ENCODE results near the gene CEBPG. TPM values are rescaled to one million over a fixed set of nuclear protein-coding genes. Genes with fewer than 3 reads are reported as not detected.

Gene CEBPG
- total RNA-seq, 1 donor from 2014 or later = 75.1 TPM

DNA sequence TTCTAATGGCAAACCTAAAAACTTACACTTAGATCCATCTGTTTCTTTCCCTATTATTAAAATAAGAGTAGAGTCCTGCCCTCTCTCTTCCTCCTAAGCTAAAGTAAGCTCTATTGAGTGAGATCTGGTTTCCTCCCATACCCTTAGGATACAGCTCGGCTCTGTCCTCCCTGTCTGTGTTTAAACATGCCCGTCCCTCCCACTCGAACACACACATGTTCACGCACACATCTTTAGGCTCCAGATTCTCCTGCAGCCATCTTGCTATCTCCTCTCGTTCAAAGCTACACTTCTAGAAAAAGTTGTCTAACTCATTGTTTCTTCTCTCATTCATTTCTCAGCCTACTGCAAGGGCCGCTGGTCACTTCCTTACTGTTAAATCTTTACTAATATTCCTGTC is 15.1 kb upstream of the CEBPG start:
- Mint-ChIP-seq H3K9me3 (ENCODE audit: unreplicated experiment) (peaks cover 4% of the 10 kb centered on the region), H3K4me1 (ENCODE audit: low read depth, unreplicated experiment) (no peaks in the 10 kb centered on the region), H3K4me3 (ENCODE audit: unreplicated experiment) (no peak overlapping the region), H3K36me3 (ENCODE audit: unreplicated experiment) (peaks cover 6% of the 10 kb centered on the region), H3K27ac (ENCODE audit: unreplicated experiment) (no peak overlapping the region), H3K27me3 (ENCODE audit: unreplicated experiment) (no peaks in the 10 kb centered on the region)
- DNase-seq = no peak
- TF ChIP-seq, protein P1, sequence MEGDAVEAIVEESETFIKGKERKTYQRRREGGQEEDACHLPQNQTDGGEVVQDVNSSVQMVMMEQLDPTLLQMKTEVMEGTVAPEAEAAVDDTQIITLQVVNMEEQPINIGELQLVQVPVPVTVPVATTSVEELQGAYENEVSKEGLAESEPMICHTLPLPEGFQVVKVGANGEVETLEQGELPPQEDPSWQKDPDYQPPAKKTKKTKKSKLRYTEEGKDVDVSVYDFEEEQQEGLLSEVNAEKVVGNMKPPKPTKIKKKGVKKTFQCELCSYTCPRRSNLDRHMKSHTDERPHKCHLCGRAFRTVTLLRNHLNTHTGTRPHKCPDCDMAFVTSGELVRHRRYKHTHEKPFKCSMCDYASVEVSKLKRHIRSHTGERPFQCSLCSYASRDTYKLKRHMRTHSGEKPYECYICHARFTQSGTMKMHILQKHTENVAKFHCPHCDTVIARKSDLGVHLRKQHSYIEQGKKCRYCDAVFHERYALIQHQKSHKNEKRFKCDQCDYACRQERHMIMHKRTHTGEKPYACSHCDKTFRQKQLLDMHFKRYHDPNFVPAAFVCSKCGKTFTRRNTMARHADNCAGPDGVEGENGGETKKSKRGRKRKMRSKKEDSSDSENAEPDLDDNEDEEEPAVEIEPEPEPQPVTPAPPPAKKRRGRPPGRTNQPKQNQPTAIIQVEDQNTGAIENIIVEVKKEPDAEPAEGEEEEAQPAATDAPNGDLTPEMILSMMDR (IDR thresholded peaks at IDR 0.05; ENCODE audit: partially characterized antibody, unreplicated experiment) = no peak

DNA sequence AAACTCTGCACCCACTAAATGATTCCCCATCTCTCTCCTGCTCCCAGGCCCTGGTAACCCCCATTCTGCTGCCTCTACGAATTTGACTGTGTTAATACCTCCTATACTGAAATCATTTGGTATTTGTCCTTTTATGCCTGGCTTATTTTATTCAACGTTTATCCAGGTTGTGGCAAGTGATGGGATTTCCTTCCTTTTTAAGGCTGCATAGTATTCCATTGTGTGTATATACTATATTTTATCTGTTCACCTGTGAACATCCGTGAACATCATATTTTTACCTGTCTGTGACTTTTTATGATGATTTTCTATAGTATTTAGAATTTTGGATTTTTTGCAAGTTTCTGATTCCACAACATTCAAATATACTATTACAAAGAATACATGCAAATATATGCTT is 13.9 kb upstream of the CEBPG start:
- H3K4me3 Mint-ChIP-seq (ENCODE audit: unreplicated experiment) = no peak overlapping the region
- H3K27ac Mint-ChIP-seq (ENCODE audit: unreplicated experiment) = no peak overlapping the region
- H3K27me3 Mint-ChIP-seq (ENCODE audit: unreplicated experiment) = peaks cover 5% of the 10 kb centered on the region
- H3K4me1 Mint-ChIP-seq (ENCODE audit: low read depth, unreplicated experiment) = no peaks in the 10 kb centered on the region
- H3K36me3 Mint-ChIP-seq (ENCODE audit: unreplicated experiment) = peaks cover 6% of the 10 kb centered on the region
- H3K9me3 Mint-ChIP-seq (ENCODE audit: unreplicated experiment) = peaks cover 7% of the 10 kb centered on the region
- no peak for DNase-seq
- TF ChIP-seq, protein P1 (IDR thresholded peaks at IDR 0.05; ENCODE audit: partially characterized antibody, unreplicated experiment) = no peak

DNA sequence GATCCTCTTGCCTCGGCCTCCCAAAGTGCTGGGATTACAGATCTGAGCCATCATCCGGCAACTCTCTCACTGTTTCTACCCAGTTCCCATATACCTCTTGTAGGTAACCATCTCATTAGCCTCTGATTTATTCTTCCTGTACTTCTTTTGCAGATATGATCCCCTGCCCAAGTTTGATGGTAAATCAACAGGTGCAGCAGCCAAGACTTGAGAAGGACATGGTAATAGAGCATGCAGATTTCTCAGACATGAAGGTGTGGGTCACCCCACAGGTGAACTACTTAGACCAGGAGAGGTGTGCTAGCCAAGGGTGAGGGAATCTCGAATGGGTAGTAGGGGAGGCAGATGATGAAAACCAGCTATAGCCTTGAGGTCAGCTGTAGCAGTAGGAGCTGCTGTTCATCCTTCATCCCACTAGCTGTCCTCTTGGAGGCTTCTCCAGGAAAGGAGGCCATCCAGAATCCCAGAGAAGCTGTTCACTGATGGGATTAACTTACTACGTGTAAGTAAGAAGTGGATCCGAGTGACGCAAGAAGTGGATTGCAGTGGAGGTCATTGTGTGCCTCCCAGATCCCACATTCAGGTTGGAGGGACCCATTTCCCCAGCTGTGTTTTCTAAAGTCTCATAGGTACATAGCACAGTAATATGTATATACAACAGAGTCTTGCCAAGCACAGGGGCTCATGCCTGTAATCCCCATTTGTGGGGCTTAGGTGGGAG is 10.8 kb upstream of the CEBPG start:
- no peaks in the 10 kb centered on the region for H3K36me3 Mint-ChIP-seq (ENCODE audit: unreplicated experiment)
- no peak overlapping the region for H3K4me3 Mint-ChIP-seq (ENCODE audit: unreplicated experiment)
- peaks cover 7% of the 10 kb centered on the region for H3K27me3 Mint-ChIP-seq (ENCODE audit: unreplicated experiment)
- peaks cover 4% of the 10 kb centered on the region for H3K9me3 Mint-ChIP-seq (ENCODE audit: unreplicated experiment)
- H3K27ac Mint-ChIP-seq (ENCODE audit: unreplicated experiment) = no peak overlapping the region
- no peak for DNase-seq
- no peaks in the 10 kb centered on the region for H3K4me1 Mint-ChIP-seq (ENCODE audit: low read depth, unreplicated experiment)
- TF ChIP-seq, protein P1 (IDR thresholded peaks at IDR 0.05; ENCODE audit: partially characterized antibody, unreplicated experiment) = no peak

DNA sequence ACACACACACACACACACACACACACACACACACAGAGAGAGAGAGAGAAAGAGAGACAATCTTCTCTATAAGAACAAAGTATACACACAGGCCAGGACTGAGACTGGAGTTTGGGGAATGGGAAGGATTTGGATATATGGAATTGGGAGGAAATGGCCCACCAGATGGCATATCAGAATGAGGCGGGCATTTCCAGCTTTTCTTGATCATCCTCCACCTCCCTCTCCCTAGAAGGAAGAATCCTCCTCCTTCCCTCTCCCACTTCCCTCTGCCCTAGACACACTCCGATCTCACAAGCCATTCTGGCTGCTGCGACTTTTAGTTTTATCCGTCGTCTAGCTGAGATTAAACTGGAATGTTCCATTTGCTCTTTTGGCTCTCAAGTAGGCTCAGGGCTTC is 10.0 kb upstream of the CEBPG start:
- no peak overlapping the region for H3K4me3 Mint-ChIP-seq (ENCODE audit: unreplicated experiment)

DNA sequence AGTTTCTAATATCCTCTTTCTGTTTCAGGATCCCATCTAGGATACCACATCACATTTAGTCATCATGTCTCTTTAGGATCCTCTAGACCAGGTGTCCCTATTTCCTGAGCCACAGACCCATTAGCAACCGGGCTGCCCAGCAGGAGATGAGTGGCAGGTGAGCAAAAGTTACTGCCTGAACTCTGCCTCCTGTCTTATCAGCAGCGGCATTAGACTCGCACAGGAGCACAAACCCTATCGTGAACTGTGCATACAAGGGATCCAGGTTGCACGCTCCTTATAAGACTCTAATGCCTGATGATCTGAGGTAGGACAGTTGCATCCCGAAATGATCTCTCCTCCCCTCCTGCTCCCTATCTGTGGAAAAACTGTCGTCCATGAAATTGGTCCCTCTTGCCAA is 7.8 kb upstream of the CEBPG start:
- Mint-ChIP-seq H3K36me3 (ENCODE audit: unreplicated experiment) (no peaks in the 10 kb centered on the region), H3K27ac (ENCODE audit: unreplicated experiment) (no peak overlapping the region), H3K27me3 (ENCODE audit: unreplicated experiment) (peaks cover 7% of the 10 kb centered on the region), H3K4me3 (ENCODE audit: unreplicated experiment) (no peak overlapping the region), H3K9me3 (ENCODE audit: unreplicated experiment) (peaks cover 5% of the 10 kb centered on the region), H3K4me1 (ENCODE audit: low read depth, unreplicated experiment) (no peaks in the 10 kb centered on the region)
- no peak for DNase-seq
- TF ChIP-seq, protein P1 (IDR thresholded peaks at IDR 0.05; ENCODE audit: partially characterized antibody, unreplicated experiment) = no peak

More for the DNA sequence above, 10.0 kb upstream of the CEBPG start:
- Mint-ChIP-seq H3K9me3 (ENCODE audit: unreplicated experiment) (peaks cover 5% of the 10 kb centered on the region), H3K4me1 (ENCODE audit: low read depth, unreplicated experiment) (no peaks in the 10 kb centered on the region), H3K27me3 (ENCODE audit: unreplicated experiment) (peaks cover 7% of the 10 kb centered on the region), H3K27ac (ENCODE audit: unreplicated experiment) (no peak overlapping the region), H3K36me3 (ENCODE audit: unreplicated experiment) (no peaks in the 10 kb centered on the region)
- no peak for DNase-seq
- TF ChIP-seq, protein P1 (IDR thresholded peaks at IDR 0.05; ENCODE audit: partially characterized antibody, unreplicated experiment) = no peak
